Suprapubic skin (tissue), 4 donors: Measurements from ENCODE around the gene FAM156A. TPM values are rescaled to one million over a fixed set of nuclear protein-coding genes. Genes with fewer than 3 reads are reported as not detected.
"Not testable (repeated sequence)": the region's sequence is repeated elsewhere in the genome, so short reads cannot be mapped to it uniquely, and the experiment has no call there.

Source experiments
- DNase-seq, 2 donors: peaks; one replicate each; pipeline ENCODE4 v3.0.0-alpha.2; 2019; ENCODE audit warnings: low spot score in 2 of 2
- H3K27ac ChIP-seq: fragments of 200-600 bp; sonication (generic); one replicate; pipeline ENCODE4 v1.5.1; 2019
- H3K27me3 ChIP-seq: fragments of 200-600 bp; sonication (generic); one replicate; pipeline ENCODE4 v1.5.1; 2019
- H3K36me3 ChIP-seq: fragments of 200-600 bp; sonication (generic); one replicate; pipeline ENCODE4 v1.5.1; 2019
- H3K4me1 ChIP-seq: fragments of 200-600 bp; sonication (generic); one replicate; pipeline ENCODE4 v1.5.1; 2019
- H3K4me3 ChIP-seq: fragments of 200-600 bp; sonication (generic); one replicate; pipeline ENCODE4 v1.5.1; 2019; ENCODE audit warnings: mild to moderate bottlenecking
- H3K9me3 ChIP-seq: fragments of 200-600 bp; sonication (generic); one replicate; pipeline ENCODE4 v1.5.1; 2019
- EP300 ChIP-seq: sonication (generic); formaldehyde crosslinking; IDR thresholded peaks from one replicate; pipeline ENCODE4 v1.6.1; 2017; ENCODE audit warnings: antibody characterized with exemption
- POLR2A ChIP-seq, 2 donors: fragments of 450-650 bp; IDR thresholded peaks; one replicate each; pipeline ENCODE4 v1.6.1; 2017; ENCODE audit warnings: antibody characterized with exemption in 2 of 2, mild to moderate bottlenecking in 2 of 2, moderate library complexity in 2 of 2
- POLR2AphosphoS5 ChIP-seq, 3 donors: sonication (generic); formaldehyde crosslinking; IDR thresholded peaks; one replicate each; pipeline ENCODE4 v1.6.1; 2017; ENCODE audit warnings: antibody characterized with exemption in 3 of 3
- WGBS: methylation state at CpG from one replicate; pipeline ENCODE4 v1.1.5; 2018; 5-methylcytosine and 5-hydroxymethylcytosine counted together
- total RNA-seq, 4 donors: library from RNA; depleted of rRNA; stranded (reverse); fragments of >200 nt; gene quantifications; one replicate each; pipeline ENCODE4 v1.1.0, GENCODE V29; 2016
- TF ChIP-seq, protein P1 (sequence below), 2 donors: fragments of 200-600 bp in 1 of 2; fragments of 450-650 bp in 1 of 2; sonication (generic) in 1 of 2; IDR thresholded peaks; one replicate each; pipeline ENCODE4 v1.5.1; 2016 to 2019; ENCODE audit warnings: antibody characterized with exemption in 2 of 2, mild to moderate bottlenecking in 1 of 2, moderate library complexity in 1 of 2

Gene FAM156A
- total RNA-seq, 4 donors from 2014 or later, result 13.1 to 38.1 (median 24.8) TPM

DNA sequence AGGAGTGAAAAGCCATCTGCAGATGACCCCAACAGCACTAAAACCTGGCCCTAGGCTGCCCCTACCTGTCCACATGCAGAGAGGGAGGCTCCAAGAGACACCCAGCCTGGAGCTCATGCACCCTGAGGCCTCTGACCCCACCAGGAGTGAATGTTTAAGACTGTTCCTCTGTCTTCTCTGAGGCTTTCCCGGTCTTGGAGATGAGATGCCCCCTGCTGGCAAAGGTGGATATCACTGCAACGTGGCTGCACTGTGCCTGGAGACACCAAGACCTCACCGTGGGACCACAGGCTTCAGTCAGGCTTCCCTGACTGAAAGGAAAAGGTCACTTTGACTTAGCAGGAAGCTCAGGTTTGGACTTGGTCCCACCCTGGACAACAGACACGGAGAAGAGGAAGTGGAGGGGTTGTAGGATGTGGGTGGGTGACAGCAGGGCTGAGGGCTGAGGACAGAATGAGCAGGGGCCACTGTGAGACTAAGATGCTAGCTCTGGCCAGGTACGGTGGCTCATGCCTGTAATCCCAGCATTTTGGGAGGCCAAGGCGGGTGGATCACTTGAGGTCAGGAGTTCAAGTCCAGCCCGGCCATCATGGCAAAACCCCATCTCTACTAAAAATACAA lies 31.8 kb upstream of the FAM156A start:
- H3K27ac ChIP-seq, H3K9me3 ChIP-seq, H3K4me3 ChIP-seq, DNase-seq, H3K36me3 ChIP-seq, H3K27me3 ChIP-seq: not testable (repeated sequence)
- 29% methylated on average over 7 of the region's 7 CpGs for WGBS
- peaks cover 22% of the 10 kb centered on the region for H3K4me1 ChIP-seq
- TF ChIP-seq, protein P1, sequence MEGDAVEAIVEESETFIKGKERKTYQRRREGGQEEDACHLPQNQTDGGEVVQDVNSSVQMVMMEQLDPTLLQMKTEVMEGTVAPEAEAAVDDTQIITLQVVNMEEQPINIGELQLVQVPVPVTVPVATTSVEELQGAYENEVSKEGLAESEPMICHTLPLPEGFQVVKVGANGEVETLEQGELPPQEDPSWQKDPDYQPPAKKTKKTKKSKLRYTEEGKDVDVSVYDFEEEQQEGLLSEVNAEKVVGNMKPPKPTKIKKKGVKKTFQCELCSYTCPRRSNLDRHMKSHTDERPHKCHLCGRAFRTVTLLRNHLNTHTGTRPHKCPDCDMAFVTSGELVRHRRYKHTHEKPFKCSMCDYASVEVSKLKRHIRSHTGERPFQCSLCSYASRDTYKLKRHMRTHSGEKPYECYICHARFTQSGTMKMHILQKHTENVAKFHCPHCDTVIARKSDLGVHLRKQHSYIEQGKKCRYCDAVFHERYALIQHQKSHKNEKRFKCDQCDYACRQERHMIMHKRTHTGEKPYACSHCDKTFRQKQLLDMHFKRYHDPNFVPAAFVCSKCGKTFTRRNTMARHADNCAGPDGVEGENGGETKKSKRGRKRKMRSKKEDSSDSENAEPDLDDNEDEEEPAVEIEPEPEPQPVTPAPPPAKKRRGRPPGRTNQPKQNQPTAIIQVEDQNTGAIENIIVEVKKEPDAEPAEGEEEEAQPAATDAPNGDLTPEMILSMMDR (IDR thresholded peaks at IDR 0.05), result peak; percentile 24 to 41

DNA sequence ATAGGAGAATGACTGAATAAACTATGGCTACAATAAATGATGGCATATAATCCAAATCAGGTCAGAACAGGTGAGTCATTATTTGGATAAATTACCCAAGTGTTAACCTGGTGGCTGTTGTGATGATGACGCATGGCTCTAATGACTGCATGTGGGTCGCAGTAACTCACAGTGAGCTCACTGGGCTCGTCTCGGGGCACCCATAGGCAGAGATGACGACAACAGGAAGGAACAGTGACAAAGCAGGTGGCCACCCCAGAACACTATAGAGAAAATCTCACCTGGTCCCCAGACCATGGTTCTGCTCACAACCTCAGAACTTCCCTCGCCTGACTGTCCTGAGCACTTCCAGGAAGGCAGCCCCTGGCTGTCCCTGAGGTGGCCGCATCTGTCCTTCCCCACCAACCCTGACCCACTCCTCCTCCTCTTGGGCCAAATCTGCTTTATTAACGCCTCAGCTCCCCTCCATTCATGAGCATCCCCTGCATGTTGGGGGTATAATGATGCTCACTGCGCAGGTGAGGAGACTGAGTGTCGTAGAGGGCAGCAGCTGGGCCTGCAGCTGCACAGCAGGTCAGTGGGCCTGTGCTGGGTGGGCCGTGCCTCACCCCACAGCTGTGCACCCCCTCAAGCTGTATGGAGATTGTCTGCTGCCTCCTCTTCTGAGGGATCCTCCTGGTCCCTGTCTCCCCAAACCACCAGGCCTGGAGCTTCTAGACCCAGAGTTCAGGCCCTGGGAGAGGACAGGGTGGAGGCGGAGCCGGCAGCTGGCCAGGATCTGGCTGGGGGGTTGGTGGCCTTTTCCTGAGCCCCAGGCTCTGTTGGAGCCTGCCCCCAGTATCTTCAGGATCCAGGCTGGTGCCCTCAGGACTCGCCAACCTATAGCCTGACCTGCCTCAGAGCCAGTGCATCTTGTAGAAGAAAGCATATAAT lies 30.9 kb upstream of the FAM156A start:
- DNase-seq, result peak in 1 of 2 donors; percentile 29
- no peaks in the 10 kb centered on the region for H3K36me3 ChIP-seq
- H3K27me3 ChIP-seq, result no peaks in the 10 kb centered on the region
- 78% methylated on average over 13 of the region's 14 CpGs for WGBS
- TF ChIP-seq EP300, result no peak
- TF ChIP-seq, protein P1 (IDR thresholded peaks at IDR 0.05), result no peak
- TF ChIP-seq POLR2AphosphoS5 (IDR thresholded peaks at IDR 0.05), result no peak
- TF ChIP-seq POLR2A (IDR thresholded peaks at IDR 0.05), result no peak
- peak overlapping the region; percentile 14 for H3K27ac ChIP-seq
- H3K4me3 ChIP-seq, result no peak overlapping the region
- no peaks in the 10 kb centered on the region for H3K9me3 ChIP-seq
- H3K4me1 ChIP-seq, result peaks cover 15% of the 10 kb centered on the region

DNA sequence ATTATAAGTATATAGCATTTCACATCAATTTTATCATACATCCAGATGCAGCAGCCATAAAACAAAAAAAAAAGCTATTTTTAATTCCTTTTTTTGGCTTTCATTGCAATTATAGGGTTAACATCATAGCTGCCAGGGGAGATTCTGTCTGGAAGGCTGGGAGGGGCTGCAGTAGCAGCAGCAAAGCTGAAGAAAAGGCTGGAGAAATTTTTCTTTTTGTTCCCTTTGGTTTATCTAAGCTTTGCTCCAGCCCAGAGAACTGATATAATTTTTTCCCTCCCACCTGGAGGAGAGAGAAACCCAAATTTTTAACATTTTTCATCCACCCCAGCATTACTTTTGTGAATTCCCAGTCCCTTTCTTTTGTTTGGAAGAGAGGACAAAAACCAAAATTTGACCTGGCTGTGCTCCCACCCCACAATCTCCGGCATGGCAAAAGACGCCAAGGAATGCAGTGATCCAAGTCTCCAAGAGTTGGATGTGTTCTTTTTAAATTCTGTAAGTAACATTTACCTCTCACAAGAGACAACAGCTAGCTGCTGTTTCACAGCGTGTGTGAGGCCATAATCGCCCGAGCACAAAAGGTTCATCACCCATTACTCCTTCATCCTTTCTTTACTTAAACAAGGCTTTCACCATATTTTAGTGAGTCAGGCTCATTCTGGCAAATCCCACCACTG lies 25.1 kb upstream of the FAM156A start:
- Histone ChIP-seq H3K4me1 (peaks cover 17% of the 10 kb centered on the region), H3K27ac (peak overlapping the region; percentile 51), H3K9me3 (no peaks in the 10 kb centered on the region), H3K27me3 (no peaks in the 10 kb centered on the region), H3K4me3 (no peak overlapping the region), H3K36me3 (no peaks in the 10 kb centered on the region)
- DNase-seq, result peak in 1 of 2 donors; percentile 7
- WGBS, result 48% methylated on average over 5 of the region's 5 CpGs
- TF ChIP-seq POLR2AphosphoS5 (IDR thresholded peaks at IDR 0.05) (no peak), POLR2A (IDR thresholded peaks at IDR 0.05) (no peak), EP300 (no peak)
- TF ChIP-seq, protein P1 (IDR thresholded peaks at IDR 0.05), result no peak

DNA sequence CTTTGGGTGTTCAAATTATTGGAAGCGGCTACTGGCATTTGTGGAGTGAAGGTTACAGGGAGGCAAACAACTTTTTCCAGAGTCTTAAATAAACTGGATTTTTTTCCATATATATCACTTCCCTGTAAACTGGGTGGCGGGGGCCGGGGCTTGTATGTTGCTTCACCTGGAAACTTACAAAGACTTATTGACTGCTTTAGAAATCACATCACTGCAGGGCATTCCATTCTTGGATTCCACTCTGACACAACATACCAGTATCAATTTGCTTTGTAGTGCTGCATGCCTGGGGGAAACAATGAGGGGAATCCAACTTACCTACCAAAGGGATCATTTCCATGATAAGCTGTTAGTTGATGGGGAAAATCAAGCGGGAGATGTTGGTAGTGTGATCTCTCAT lies 21.7 kb upstream of the FAM156A start:
- Histone ChIP-seq H3K27me3 (no peaks in the 10 kb centered on the region), H3K4me1 (peaks cover 19% of the 10 kb centered on the region), H3K4me3 (no peak overlapping the region), H3K9me3 (no peaks in the 10 kb centered on the region), H3K36me3 (no peaks in the 10 kb centered on the region), H3K27ac (peak overlapping the region; percentile 59)
- 75% methylated on average over 4 of the region's 4 CpGs for WGBS
- DNase-seq, result peak in 1 of 2 donors; percentile 35
- no peak for TF ChIP-seq EP300
- TF ChIP-seq POLR2A (IDR thresholded peaks at IDR 0.05), result no peak
- TF ChIP-seq POLR2AphosphoS5 (IDR thresholded peaks at IDR 0.05), result no peak
- TF ChIP-seq, protein P1 (IDR thresholded peaks at IDR 0.05), result no peak

DNA sequence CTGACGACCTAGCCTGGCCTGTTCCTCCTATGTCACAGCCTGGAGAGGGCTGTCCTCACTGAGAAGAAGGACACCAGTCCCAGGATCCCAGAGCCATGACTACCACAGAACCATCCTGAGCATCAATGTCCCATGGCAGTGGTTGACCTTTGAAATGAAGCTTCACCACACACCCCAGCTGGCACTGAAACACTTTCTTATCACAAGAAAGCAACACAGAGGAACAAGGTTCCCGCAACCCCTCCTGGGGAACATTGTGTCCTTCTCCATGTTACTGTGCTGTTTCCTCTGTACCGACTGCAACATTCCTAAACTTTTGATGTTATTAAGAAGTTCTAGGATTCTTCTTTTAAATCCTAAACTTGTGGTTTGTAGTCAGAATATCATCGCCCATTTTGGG lies 21.2 kb upstream of the FAM156A start:
- DNase-seq, result peak in 1 of 2 donors; percentile 17
- no peaks in the 10 kb centered on the region for H3K9me3 ChIP-seq
- H3K4me1 ChIP-seq, result peaks cover 19% of the 10 kb centered on the region
- H3K36me3 ChIP-seq, result no peaks in the 10 kb centered on the region
- TF ChIP-seq, protein P1 (IDR thresholded peaks at IDR 0.05), result no peak
- TF ChIP-seq POLR2A (IDR thresholded peaks at IDR 0.05), result no peak
- TF ChIP-seq POLR2AphosphoS5 (IDR thresholded peaks at IDR 0.05), result no peak
- TF ChIP-seq EP300, result no peak
- peak overlapping the region; percentile 59 for H3K27ac ChIP-seq
- H3K4me3 ChIP-seq, result no peak overlapping the region
- no peaks in the 10 kb centered on the region for H3K27me3 ChIP-seq
- WGBS, result 67% methylated on average over 4 of the region's 4 CpGs
